ENCODE results near the gene RCOR1. TPM values are rescaled to one million over a fixed set of nuclear protein-coding genes. Genes with fewer than 3 reads are reported as not detected.

The RCOR1 gene
- total RNA-seq, 1 donor from 2014 or later, result 11.0 TPM

DNA sequence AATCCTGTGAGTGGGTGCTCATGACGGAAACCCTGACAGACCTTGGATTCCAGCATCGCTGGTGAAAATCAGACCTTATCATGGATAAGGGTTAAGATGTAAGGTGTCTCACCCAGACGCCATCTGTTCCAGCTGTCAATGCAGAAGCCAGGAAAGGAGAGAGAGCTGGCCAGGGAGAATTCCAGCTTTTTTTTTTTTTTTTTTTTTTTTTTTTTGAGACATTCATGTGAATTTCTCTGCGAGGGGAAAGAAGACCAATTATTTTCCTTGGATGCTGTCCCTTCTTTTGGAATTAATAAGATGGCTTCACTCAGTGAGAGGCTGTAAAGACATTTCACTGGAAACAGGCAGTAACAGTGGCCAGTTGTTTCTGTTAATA lies 186.6 kb downstream of the RCOR1 start:
- DNase-seq, result no peak
- Histone ChIP-seq H3K9me3 (replicated peaks) (no peaks in the 10 kb centered on the region), H3K4me3 (peak overlapping the region; percentile 90), H3K36me3 (no peaks in the 10 kb centered on the region), H3K27ac (replicated peaks) (no peak overlapping the region), H3K27me3 (ENCODE audit: low read depth) (no peaks in the 10 kb centered on the region), H3K4me1 (peaks cover 26% of the 10 kb centered on the region)
- intact Hi-C loops (cut with micrococcal nuclease), result no loop called here
- TF ChIP-seq CTCF (IDR thresholded peaks at IDR 0.05; ENCODE audit: borderline replicate concordance), result no peak

- no peak overlapping the region for H3K27ac ChIP-seq (replicated peaks)
- peaks cover 26% of the 10 kb centered on the region for H3K4me1 ChIP-seq
Measured at GRCh38 chr14:102779574-102780315, 187.3 kb downstream of the RCOR1 start.

More at GRCh38 chr14:102779574-102780315, 187.3 kb downstream of the RCOR1 start:
- Histone ChIP-seq H3K27me3 (ENCODE audit: low read depth) (no peaks in the 10 kb centered on the region), H3K36me3 (no peaks in the 10 kb centered on the region), H3K9me3 (replicated peaks) (no peaks in the 10 kb centered on the region), H3K4me3 (no peak overlapping the region)
- no peak for TF ChIP-seq CTCF (IDR thresholded peaks at IDR 0.05; ENCODE audit: borderline replicate concordance)
- intact Hi-C loops (cut with micrococcal nuclease), result no loop called here
- no peak for DNase-seq

Other genes starting within 250 kb of the RCOR1 start
- 33.4 TPM for gene CINP, start 229.8 kb upstream of the RCOR1 start, total RNA-seq
- 20.0 TPM for gene TECPR2, start 229.7 kb upstream of the RCOR1 start, total RNA-seq
- 158 TPM for gene ANKRD9, start 82.9 kb upstream of the RCOR1 start, total RNA-seq
- 11.3 TPM for gene TRAF3, start 184.8 kb downstream of the RCOR1 start, total RNA-seq